ENCODE data around the gene BCO2.
A peak's percentile ranks its signal among the peaks of the same experiment; 100 is the strongest.
"Not testable (repeated sequence)": the region's sequence is repeated elsewhere in the genome, so short reads cannot be mapped to it uniquely, and the experiment has no call there.

The BCO2 gene

GRCh38 chr11:112174789-112175598 lies at the start of gene BCO2:
TSS of gene BCO2 (plus strand) at chr11:112175512. CDS start at chr11:112175602, 90 bp downstream.
- peak in 1 of 2 donors; percentile 7 for DNase-seq (ENCODE audit: low read depth in 2 of 2)

- DNase-seq (ENCODE audit: low read depth in 2 of 2): no peak
Observed at GRCh38 chr11:112127056-112127455, 48.3 kb upstream of the BCO2 start.

- no peak for DNase-seq (ENCODE audit: low read depth in 2 of 2)
Observed at GRCh38 chr11:112128483-112129121, 46.7 kb upstream of the BCO2 start.

GRCh38 chr11:112129656-112130055 lies 45.7 kb upstream of the BCO2 start:
- DNase-seq (ENCODE audit: low read depth in 2 of 2): no peak

- DNase-seq (ENCODE audit: low read depth in 2 of 2): no peak
Observed at GRCh38 chr11:112132737-112133136, 42.6 kb upstream of the BCO2 start.

- DNase-seq (ENCODE audit: low read depth in 2 of 2): no peak
Observed at GRCh38 chr11:112134473-112134872, 40.8 kb upstream of the BCO2 start.

- no peak for DNase-seq (ENCODE audit: low read depth in 2 of 2)
Observed at GRCh38 chr11:112143597-112143996, 31.7 kb upstream of the BCO2 start.

GRCh38 chr11:112150517-112150916 lies 24.8 kb upstream of the BCO2 start:
- DNase-seq (ENCODE audit: low read depth in 2 of 2): no peak

GRCh38 chr11:112156153-112156955 lies 19.0 kb upstream of the BCO2 start:
- no peak for DNase-seq (ENCODE audit: low read depth in 2 of 2)

- no peak for DNase-seq (ENCODE audit: low read depth in 2 of 2)
Observed at GRCh38 chr11:112156956-112157766, 18.2 kb upstream of the BCO2 start.

- DNase-seq (ENCODE audit: low read depth in 2 of 2): no peak
Observed at GRCh38 chr11:112159098-112160065, 15.9 kb upstream of the BCO2 start.

- no peak for DNase-seq (ENCODE audit: low read depth in 2 of 2)
Observed at GRCh38 chr11:112160091-112160848, 15.0 kb upstream of the BCO2 start.

- DNase-seq (ENCODE audit: low read depth in 2 of 2): no peak
Observed at GRCh38 chr11:112161012-112161411, 14.3 kb upstream of the BCO2 start.

GRCh38 chr11:112162200-112162599 lies 13.1 kb upstream of the BCO2 start:
- DNase-seq (ENCODE audit: low read depth in 2 of 2): not testable (repeated sequence)

GRCh38 chr11:112162761-112163546 lies 12.4 kb upstream of the BCO2 start:
- no peak for DNase-seq (ENCODE audit: low read depth in 2 of 2)

GRCh38 chr11:112163875-112164685 lies 11.2 kb upstream of the BCO2 start, which contains the start of gene IL18:
TSS of gene IL18 (minus strand) at chr11:112164094. CDS start at chr11:112155053, 9,041 bp downstream.
- DNase-seq (ENCODE audit: low read depth in 2 of 2): no peak

GRCh38 chr11:112165049-112165448 lies 10.3 kb upstream of the BCO2 start:
- DNase-seq (ENCODE audit: low read depth in 2 of 2): no peak

GRCh38 chr11:112166562-112166961 lies 8.8 kb upstream of the BCO2 start:
- DNase-seq (ENCODE audit: low read depth in 2 of 2): no peak

Data from stimulated activated CD8-positive, alpha-beta memory T cell treated with anti-CD3 and anti-CD28 coated beads, Interleukin-15, amount 100 ng/mL, for 4 hours (primary cell).